Thoracic aorta (tissue), 2 donors: Measurements from ENCODE around the gene KRT80. TPM values are rescaled to one million over a fixed set of nuclear protein-coding genes. Genes with fewer than 3 reads are reported as not detected.

Experiments used
- ATAC-seq: fragments of 150-250 bp; one replicate; pipeline ENCODE4 v1.8.0; 2017; ENCODE audit warnings: low read depth; ENCODE audit not compliant: insufficient number of reproducible peaks, low FRiP score
- DNase-seq: peaks from one replicate; pipeline ENCODE4 v3.0.0-alpha.2; 2020; ENCODE audit warnings: low spot score
- H3K27ac ChIP-seq, 2 donors: fragments of 200-600 bp; sonication (generic); 1 replicate in 1 of 2; 2 replicates in 1 of 2; pipeline ENCODE4 v1.5.1; 2016; ENCODE audit warnings: mild to moderate bottlenecking in 2 of 2, moderate library complexity in 2 of 2
- H3K27me3 ChIP-seq: fragments of 200-600 bp; sonication (generic); replicated peaks from 2 replicates; pipeline ENCODE4 v1.6.0; 2016; ENCODE audit warnings: mild to moderate bottlenecking; ENCODE audit not compliant: insufficient read depth
- H3K36me3 ChIP-seq: fragments of 200-600 bp; sonication (generic); one replicate; pipeline ENCODE4 v1.5.1; 2016
- H3K4me1 ChIP-seq, 2 donors: fragments of 200-600 bp; sonication (generic); 1 replicate in 1 of 2; 2 replicates in 1 of 2; pipeline versions ENCODE4 v1.5.1 to v1.6.0; 2016; ENCODE audit warnings: low read depth in 2 of 2, mild to moderate bottlenecking in 1 of 2; ENCODE audit not compliant: control insufficient read depth in 1 of 2
- H3K4me3 ChIP-seq: fragments of 200-600 bp; sonication (generic); 2 replicates; pipeline ENCODE4 v1.5.1; 2016; ENCODE audit warnings: mild to moderate bottlenecking
- H3K9me3 ChIP-seq: fragments of 200-600 bp; sonication (generic); 2 replicates; pipeline ENCODE4 v1.5.1; 2016
- CTCF ChIP-seq: fragments of 200-600 bp; sonication (generic); IDR thresholded peaks from one replicate; pipeline ENCODE4 v1.5.1; 2019; ENCODE audit warnings: antibody characterized with exemption
- total RNA-seq, 2 donors: library from RNA; depleted of rRNA; stranded (reverse); fragments of >200 nt; gene quantifications; one replicate each; pipeline versions ENCODE4 v1.1.0 to v1.2.3, GENCODE V29; 2016

KRT80 gene
- total RNA-seq, 2 donors from 2014 or later = 0.21 to 0.41 TPM

- no peaks in the 10 kb centered on the region for H3K36me3 ChIP-seq
- peaks cover 14 to 54% of the 10 kb centered on the region in 2 donors for H3K4me1 ChIP-seq
- no peak overlapping the region for H3K4me3 ChIP-seq
- peak overlapping the region in 1 of 2 donors; percentile 70 for H3K27ac ChIP-seq
- ATAC-seq = no peak
- DNase-seq = no peak
- no peaks in the 10 kb centered on the region for H3K9me3 ChIP-seq
- TF ChIP-seq CTCF = no peak
- no peaks in the 10 kb centered on the region for H3K27me3 ChIP-seq
These were observed 36.6 kb upstream of the KRT80 start for GRCh38 chr12:52228366-52228765.

GRCh38 chr12:52227606-52228166 lies 35.9 kb upstream of the KRT80 start:
- no peak for ATAC-seq
- no peak for TF ChIP-seq CTCF
- Histone ChIP-seq H3K4me1 (peaks cover 14 to 48% of the 10 kb centered on the region in 2 donors), H3K4me3 (no peak overlapping the region), H3K27ac (peak overlapping the region in 1 of 2 donors; percentile 58), H3K36me3 (no peaks in the 10 kb centered on the region), H3K9me3 (no peaks in the 10 kb centered on the region), H3K27me3 (no peaks in the 10 kb centered on the region)
- no peak for DNase-seq

GRCh38 chr12:52226446-52226845 lies 34.6 kb upstream of the KRT80 start:
- no peaks in the 10 kb centered on the region for H3K9me3 ChIP-seq
- H3K4me1 ChIP-seq = peaks cover 18 to 44% of the 10 kb centered on the region in 2 donors
- no peaks in the 10 kb centered on the region for H3K36me3 ChIP-seq
- no peaks in the 10 kb centered on the region for H3K27me3 ChIP-seq
- ATAC-seq = peak; percentile 8
- no peak for TF ChIP-seq CTCF
- H3K27ac ChIP-seq = peak overlapping the region; percentile 58 to 60
- no peak for DNase-seq
- no peak overlapping the region for H3K4me3 ChIP-seq

GRCh38 chr12:52225752-52226151 lies 33.9 kb upstream of the KRT80 start:
- DNase-seq = no peak
- peaks cover 20 to 44% of the 10 kb centered on the region in 2 donors for H3K4me1 ChIP-seq
- H3K27ac ChIP-seq = peak overlapping the region; percentile 58 to 60
- no peak overlapping the region for H3K4me3 ChIP-seq
- no peak for TF ChIP-seq CTCF
- ATAC-seq = no peak
- H3K9me3 ChIP-seq = no peaks in the 10 kb centered on the region
- H3K27me3 ChIP-seq = no peaks in the 10 kb centered on the region
- H3K36me3 ChIP-seq = no peaks in the 10 kb centered on the region

- no peak for ATAC-seq
- no peak for DNase-seq
- TF ChIP-seq CTCF = no peak
- H3K4me3 ChIP-seq = no peak overlapping the region
- peak overlapping the region in 1 of 2 donors; percentile 58 for H3K27ac ChIP-seq
- no peaks in the 10 kb centered on the region for H3K27me3 ChIP-seq
- H3K4me1 ChIP-seq = peaks cover 13 to 37% of the 10 kb centered on the region in 2 donors
- no peaks in the 10 kb centered on the region for H3K9me3 ChIP-seq
- no peaks in the 10 kb centered on the region for H3K36me3 ChIP-seq
These were observed 32.3 kb upstream of the KRT80 start for GRCh38 chr12:52224151-52224550.
